HG03060 (cell line): ENCODE measurements around the gene LGMN.
"Not testable (repeated sequence)": the region's sequence is repeated elsewhere in the genome, so short reads cannot be mapped to it uniquely, and the experiment has no call there.

Experiments
- ATAC-seq: cut with Tn5 transposase; IDR thresholded peaks from one replicate; pipeline ENCODE4 v1.9.1; 2021; ENCODE audit warnings: low read depth, moderate number of reproducible peaks; ENCODE audit not compliant: unreplicated experiment

Gene LGMN

GRCh38 chr14:92763666-92764631, 15.5 kb upstream of the LGMN start:
- not testable (repeated sequence) for ATAC-seq

- ATAC-seq = no peak
Observed at GRCh38 chr14:92760524-92760805, 12.0 kb upstream of the LGMN start.

GRCh38 chr14:92759679-92760523, 11.5 kb upstream of the LGMN start:
- no peak for ATAC-seq

- no peak for ATAC-seq
Observed at GRCh38 chr14:92759300-92759678, 10.9 kb upstream of the LGMN start.

GRCh38 chr14:92756446-92756845, 8.0 kb upstream of the LGMN start:
- no peak for ATAC-seq

- ATAC-seq = no peak
Observed at GRCh38 chr14:92755495-92755894, 7.1 kb upstream of the LGMN start.

GRCh38 chr14:92754966-92755365, 6.5 kb upstream of the LGMN start:
- ATAC-seq = no peak

GRCh38 chr14:92753250-92753649, 4.8 kb upstream of the LGMN start:
- no peak for ATAC-seq

GRCh38 chr14:92751819-92752218, 3.4 kb upstream of the LGMN start:
- no peak for ATAC-seq

GRCh38 chr14:92750994-92751400, 2.6 kb upstream of the LGMN start:
- no peak for ATAC-seq

- not testable (repeated sequence) for ATAC-seq
Observed at GRCh38 chr14:92750222-92750728, 1.8 kb upstream of the LGMN start.

GRCh38 chr14:92747701-92748258, 647 bp downstream of the LGMN start:
- no peak for ATAC-seq

- ATAC-seq = no peak
Observed at GRCh38 chr14:92744198-92744597, 4.2 kb downstream of the LGMN start.

- ATAC-seq = no peak
Observed at GRCh38 chr14:92740440-92740839, 8.0 kb downstream of the LGMN start.

GRCh38 chr14:92737619-92738188, 10.7 kb downstream of the LGMN start:
- ATAC-seq = no peak

- ATAC-seq = no peak
Observed at GRCh38 chr14:92737206-92737605, 11.2 kb downstream of the LGMN start.

GRCh38 chr14:92735344-92735743, 13.1 kb downstream of the LGMN start:
- no peak for ATAC-seq

GRCh38 chr14:92734618-92735017, 13.8 kb downstream of the LGMN start:
- ATAC-seq = no peak

GRCh38 chr14:92733007-92733406, 15.4 kb downstream of the LGMN start:
- ATAC-seq = no peak

- ATAC-seq = no peak
Observed at GRCh38 chr14:92731622-92732115, 16.8 kb downstream of the LGMN start.
